Neutrophil (primary cell): ENCODE measurements around the gene MRM1.
A peak's percentile ranks its signal among the peaks of the same experiment; 100 is the strongest.

Experiments
- H3K27ac ChIP-seq: fragments of 200-600 bp; sonication (generic); 2 replicates; pipeline ENCODE4 v1.5.1; 2016; ENCODE audit warnings: mild to moderate bottlenecking, moderate library complexity
- H3K27me3 ChIP-seq: fragments of 200-600 bp; sonication (generic); 2 replicates; pipeline ENCODE4 v1.6.0; 2016; ENCODE audit warnings: mild to moderate bottlenecking
- H3K36me3 ChIP-seq: fragments of 200-600 bp; sonication (generic); 2 replicates; pipeline ENCODE4 v1.5.1; 2017
- H3K4me1 ChIP-seq, 2 experiments: fragments of 200-600 bp in 1 of 2; sonication (generic) in 1 of 2; 1 replicate in 1 of 2; 2 replicates in 1 of 2; pipeline versions ENCODE4 v1.5.1 to v1.6.1; 2013 to 2016; ENCODE audit warnings: low read depth in 1 of 2, low read length in 1 of 2, mild to moderate bottlenecking in 1 of 2, moderate library complexity in 1 of 2; ENCODE audit not compliant: control insufficient read depth in 1 of 2, insufficient read depth in 1 of 2
- H3K4me3 ChIP-seq, 2 experiments: fragments of 200-600 bp in 1 of 2; sonication (generic) in 1 of 2; 1 replicate in 1 of 2; 2 replicates in 1 of 2; pipeline ENCODE4 v1.5.1; 2013 to 2016; ENCODE audit warnings: low read depth in 1 of 2, low read length in 1 of 2, mild to moderate bottlenecking in 1 of 2, moderate library complexity in 1 of 2
- H3K9me3 ChIP-seq: fragments of 200-600 bp; sonication (generic); 2 replicates; pipeline ENCODE4 v1.5.1; 2016
- TF ChIP-seq, protein P1 (sequence below): fragments of 200-600 bp; sonication (generic); IDR thresholded peaks from 2 replicates; pipeline ENCODE4 v1.5.1; 2016; ENCODE audit warnings: antibody characterized with exemption

MRM1 gene

DNA sequence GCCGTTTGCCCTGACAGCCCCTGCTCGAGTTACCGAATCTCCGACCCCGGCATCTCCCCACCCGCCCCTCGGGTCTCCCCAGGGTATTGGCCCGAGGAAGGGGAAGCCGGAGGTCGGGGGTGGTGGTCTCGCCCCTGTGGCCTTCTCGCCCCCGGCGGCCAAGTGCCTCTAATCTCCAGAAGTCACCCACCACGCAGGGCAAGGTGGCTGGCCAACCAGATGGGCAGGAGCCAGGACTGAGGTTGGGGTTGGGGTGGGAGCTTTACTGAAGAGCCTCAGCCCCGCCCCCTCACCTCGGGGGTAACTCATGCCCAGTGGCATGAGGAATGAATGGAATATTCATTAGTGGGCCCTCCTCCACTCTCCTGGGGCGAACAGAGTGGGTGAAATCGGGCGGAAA lies 9.1 kb upstream of the MRM1 start:
- TF ChIP-seq, protein P1, sequence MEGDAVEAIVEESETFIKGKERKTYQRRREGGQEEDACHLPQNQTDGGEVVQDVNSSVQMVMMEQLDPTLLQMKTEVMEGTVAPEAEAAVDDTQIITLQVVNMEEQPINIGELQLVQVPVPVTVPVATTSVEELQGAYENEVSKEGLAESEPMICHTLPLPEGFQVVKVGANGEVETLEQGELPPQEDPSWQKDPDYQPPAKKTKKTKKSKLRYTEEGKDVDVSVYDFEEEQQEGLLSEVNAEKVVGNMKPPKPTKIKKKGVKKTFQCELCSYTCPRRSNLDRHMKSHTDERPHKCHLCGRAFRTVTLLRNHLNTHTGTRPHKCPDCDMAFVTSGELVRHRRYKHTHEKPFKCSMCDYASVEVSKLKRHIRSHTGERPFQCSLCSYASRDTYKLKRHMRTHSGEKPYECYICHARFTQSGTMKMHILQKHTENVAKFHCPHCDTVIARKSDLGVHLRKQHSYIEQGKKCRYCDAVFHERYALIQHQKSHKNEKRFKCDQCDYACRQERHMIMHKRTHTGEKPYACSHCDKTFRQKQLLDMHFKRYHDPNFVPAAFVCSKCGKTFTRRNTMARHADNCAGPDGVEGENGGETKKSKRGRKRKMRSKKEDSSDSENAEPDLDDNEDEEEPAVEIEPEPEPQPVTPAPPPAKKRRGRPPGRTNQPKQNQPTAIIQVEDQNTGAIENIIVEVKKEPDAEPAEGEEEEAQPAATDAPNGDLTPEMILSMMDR: no peak
- H3K27ac ChIP-seq: no peak overlapping the region

DNA sequence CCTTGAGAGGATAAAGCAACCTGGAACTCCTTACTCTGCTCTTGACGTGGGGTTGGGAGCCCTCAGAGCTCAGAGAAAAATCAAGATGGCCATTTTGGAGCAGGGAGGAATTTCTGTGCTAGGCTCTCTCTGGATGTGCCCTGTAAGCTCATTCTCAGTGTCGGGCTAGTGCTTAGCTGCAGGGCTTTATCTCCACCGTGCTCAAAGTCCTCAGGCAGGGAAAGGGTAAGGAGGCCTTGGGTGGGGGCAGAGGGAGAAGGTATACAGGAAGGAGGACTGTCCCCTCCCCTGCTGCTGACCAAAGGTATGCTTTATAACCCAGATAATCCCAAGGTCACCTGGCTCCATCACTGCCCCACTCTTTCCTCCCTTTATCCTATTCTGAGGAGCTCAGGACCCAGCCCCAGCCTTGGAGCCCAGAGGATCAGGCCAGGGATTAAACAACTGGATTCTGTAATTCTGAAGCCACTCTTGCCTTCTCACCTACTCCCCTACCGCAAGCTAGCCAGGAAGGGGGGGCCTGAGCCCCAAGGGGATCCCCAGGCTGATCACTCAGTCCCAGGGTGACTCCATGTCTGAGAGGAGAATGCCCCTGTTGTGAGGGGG lies 8.6 kb upstream of the MRM1 start:
- H3K36me3 ChIP-seq: peaks cover 34% of the 10 kb centered on the region

More for the DNA sequence above, 9.1 kb upstream of the MRM1 start:
- H3K4me3 ChIP-seq: peak overlapping the region; percentile 67 to 78
- H3K27me3 ChIP-seq: peaks cover 29% of the 10 kb centered on the region
- H3K9me3 ChIP-seq: no peaks in the 10 kb centered on the region
- H3K36me3 ChIP-seq: peaks cover 39% of the 10 kb centered on the region
- H3K4me1 ChIP-seq: peaks cover 9 to 17% of the 10 kb centered on the region in 2 experiments

DNA sequence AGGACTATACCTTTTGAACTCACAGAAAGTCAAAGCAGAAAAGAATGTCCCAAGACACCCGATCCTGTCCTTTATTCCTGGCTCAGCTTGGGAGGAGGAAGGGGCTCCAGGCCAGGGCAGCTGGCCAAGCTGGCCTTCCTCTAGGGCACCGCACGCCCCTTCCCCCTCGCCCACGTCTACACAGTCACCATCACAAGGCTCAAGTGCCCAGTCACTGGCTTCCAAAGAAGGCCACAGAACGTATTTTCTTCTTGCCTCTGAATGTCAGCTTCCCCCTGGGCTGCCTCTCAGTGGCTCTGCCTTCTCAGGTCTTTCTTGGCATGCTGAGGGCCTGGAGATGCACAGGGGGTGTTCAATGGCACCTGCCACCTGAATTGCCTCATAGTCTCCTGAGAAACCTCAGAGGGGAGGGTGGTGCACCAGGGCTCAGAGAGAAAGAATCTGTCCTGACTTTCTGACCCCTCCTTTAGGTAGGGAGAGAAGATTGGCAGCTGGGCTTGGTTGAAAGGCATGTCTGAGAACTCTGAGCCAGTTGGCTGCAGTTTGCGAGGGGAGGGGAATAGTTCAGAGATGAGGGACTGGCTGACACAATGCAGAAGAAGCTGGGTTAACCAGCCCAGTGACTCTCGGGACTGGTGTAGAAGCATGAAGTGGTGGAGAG lies 7.6 kb upstream of the MRM1 start:
- Histone ChIP-seq H3K9me3 (no peaks in the 10 kb centered on the region), H3K27me3 (peaks cover 29% of the 10 kb centered on the region), H3K36me3 (peaks cover 25% of the 10 kb centered on the region), H3K27ac (no peak overlapping the region), H3K4me1 (peaks cover 9 to 17% of the 10 kb centered on the region in 2 experiments), H3K4me3 (no peak overlapping the region)
- TF ChIP-seq, protein P1: no peak

More for the DNA sequence above, 8.6 kb upstream of the MRM1 start:
- no peaks in the 10 kb centered on the region for H3K9me3 ChIP-seq
- peak overlapping the region in 1 of 2 experiments; percentile 67 for H3K4me3 ChIP-seq
- no peak overlapping the region for H3K27ac ChIP-seq
- TF ChIP-seq, protein P1: no peak
- peaks cover 9 to 17% of the 10 kb centered on the region in 2 experiments for H3K4me1 ChIP-seq
- peaks cover 29% of the 10 kb centered on the region for H3K27me3 ChIP-seq

DNA sequence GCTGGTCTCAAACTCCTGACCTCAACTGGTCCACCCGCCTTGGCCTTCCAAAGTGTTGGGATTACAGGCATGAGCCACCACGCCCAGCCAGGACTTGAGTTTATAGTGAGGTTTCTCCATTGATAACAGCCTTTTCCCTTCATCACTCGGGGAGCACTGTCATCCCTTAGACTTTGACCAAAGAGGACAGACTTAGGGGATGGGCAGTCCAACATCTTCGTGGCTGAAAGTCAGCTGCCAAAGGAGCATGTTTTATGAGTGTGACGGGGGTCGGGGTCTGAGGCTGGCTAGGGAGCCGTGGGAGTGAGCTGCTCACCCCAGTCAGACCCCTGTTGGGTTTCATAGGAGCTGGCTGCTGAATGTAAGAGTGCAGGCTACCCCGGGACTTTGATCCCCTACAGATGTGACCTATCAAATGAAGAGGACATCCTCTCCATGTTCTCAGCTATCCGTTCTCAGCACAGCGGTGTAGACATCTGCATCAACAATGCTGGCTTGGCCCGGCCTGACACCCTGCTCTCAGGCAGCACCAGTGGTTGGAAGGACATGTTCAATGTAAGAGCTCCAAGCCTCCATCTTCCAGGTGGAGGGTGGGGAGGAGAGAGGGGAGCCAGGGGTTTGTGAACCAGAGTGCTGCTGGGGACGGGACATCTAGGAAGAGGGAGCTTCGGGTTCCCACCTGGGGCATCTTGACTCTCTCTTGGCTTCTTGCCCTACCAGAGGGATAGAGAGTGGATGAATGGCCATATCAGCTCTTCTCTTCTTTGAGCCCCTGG lies 6.6 kb upstream of the MRM1 start:
- H3K27ac ChIP-seq: no peak overlapping the region
- TF ChIP-seq, protein P1: no peak

DNA sequence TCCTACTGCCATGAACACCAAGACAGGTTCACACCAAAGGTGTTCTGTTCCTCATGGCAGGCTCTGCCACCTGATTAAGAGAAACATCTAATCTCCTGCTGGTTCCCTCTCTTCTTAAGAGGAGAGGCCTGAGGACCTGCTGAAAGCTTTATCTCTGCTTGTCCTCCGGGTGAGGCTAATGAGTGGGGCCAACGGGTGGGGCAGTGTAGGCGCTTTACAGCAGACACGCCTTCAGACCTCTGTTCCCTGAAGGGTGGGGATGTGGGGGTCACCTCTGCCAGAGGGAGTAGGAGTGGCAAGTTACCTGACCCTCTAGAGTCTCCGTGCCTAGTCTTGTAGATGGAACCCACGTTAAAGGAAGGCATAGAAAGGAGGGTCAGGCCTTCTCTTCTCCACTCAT lies 4.2 kb upstream of the MRM1 start:
- H3K27ac ChIP-seq: no peak overlapping the region
- H3K36me3 ChIP-seq: no peaks in the 10 kb centered on the region
- TF ChIP-seq, protein P1: no peak
- H3K27me3 ChIP-seq: peaks cover 22% of the 10 kb centered on the region
- no peak overlapping the region for H3K4me3 ChIP-seq
- peaks cover 19 to 22% of the 10 kb centered on the region in 2 experiments for H3K4me1 ChIP-seq
- H3K9me3 ChIP-seq: no peaks in the 10 kb centered on the region

More for the DNA sequence above, 6.6 kb upstream of the MRM1 start:
- H3K9me3 ChIP-seq: no peaks in the 10 kb centered on the region
- H3K36me3 ChIP-seq: peaks cover 15% of the 10 kb centered on the region
- H3K27me3 ChIP-seq: peaks cover 29% of the 10 kb centered on the region
- no peak overlapping the region for H3K4me3 ChIP-seq
- H3K4me1 ChIP-seq: peaks cover 9 to 17% of the 10 kb centered on the region in 2 experiments
